Left renal cortex interstitium (tissue), 4 donors: Measurements from ENCODE around the gene SPINT2. TPM values are rescaled to one million over a fixed set of nuclear protein-coding genes. Genes with fewer than 3 reads are reported as not detected.
"Not testable (repeated sequence)": the region's sequence is repeated elsewhere in the genome, so short reads cannot be mapped to it uniquely, and the experiment has no call there.

Experiments used
- DNase-seq, 4 donors: peaks; one replicate each; pipeline ENCODE4 v3.0.0-alpha.2; 2013; ENCODE audit warnings: low read depth in 4 of 4, low spot score in 2 of 4, missing footprints in 1 of 4
- polyA plus RNA-seq, 4 donors: library from polyadenylated mRNA; unstranded; fragments of 120-200 nt; gene quantifications; one replicate each; pipeline ENCODE4 v1.2.1, GENCODE V29; 2013; ENCODE audit not compliant: insufficient read length in 4 of 4

Gene SPINT2
- polyA plus RNA-seq, 4 donors = 308 to 375 (median 337) TPM

DNA sequence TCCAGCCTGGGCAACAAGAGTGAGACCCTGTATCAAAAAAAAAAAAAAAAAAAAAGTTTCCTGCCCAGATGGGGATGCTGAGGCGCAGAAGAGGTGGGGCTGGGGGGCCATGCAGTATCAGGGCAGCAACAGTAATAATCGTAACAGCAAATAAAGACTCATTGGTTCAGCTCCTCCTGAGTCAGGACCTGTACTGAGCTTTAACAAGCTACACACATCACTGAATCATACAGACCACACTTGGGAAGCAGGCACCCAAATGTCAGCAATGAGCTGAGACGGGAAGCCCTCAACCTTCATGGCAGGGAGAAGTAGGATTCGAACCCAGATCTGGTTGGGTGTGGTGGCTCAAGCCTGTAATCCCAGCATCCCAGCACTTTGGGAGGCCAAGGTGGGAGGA, 29.8 kb upstream of the SPINT2 start:
- DNase-seq = no peak

DNA sequence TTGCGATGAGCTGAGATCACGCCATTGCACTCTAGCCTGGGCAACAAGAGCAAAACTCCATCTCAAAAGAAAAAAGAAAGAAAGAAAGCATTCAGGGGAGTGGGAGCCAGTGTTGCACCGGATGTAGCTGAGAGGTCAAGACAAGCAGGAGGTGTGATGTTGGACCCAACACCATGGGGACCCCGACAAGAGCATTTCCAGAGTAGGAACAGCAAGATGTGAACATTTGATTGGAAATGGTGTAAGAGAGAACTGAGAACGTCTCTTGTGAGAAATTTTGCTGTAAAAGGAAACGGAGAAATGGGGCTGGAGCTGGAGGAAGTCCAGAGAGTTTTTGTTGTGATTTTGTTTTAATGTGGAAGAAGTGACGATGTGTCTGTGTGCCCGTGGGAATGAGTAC, 24.6 kb upstream of the SPINT2 start:
- DNase-seq = no peak

DNA sequence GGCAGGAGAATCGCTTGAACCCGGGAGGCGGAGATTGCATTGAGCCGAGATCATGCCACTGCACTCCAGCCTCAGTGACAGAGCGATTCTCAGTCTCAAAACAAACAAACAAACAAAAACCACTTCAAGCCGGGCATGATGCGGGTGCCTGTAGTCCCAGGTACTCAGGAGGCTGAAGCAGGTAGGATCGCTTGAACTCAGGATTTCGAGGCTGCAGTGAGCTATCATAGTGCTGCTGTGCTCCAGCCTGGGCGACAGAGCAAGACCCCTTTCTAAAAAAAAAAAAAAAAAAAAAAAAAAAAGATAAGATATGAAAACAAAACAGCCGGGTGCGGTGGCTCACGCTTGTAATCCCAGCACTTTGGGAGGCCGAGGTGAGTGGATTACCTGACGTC, 21.1 kb upstream of the SPINT2 start:
- DNase-seq = no peak

DNA sequence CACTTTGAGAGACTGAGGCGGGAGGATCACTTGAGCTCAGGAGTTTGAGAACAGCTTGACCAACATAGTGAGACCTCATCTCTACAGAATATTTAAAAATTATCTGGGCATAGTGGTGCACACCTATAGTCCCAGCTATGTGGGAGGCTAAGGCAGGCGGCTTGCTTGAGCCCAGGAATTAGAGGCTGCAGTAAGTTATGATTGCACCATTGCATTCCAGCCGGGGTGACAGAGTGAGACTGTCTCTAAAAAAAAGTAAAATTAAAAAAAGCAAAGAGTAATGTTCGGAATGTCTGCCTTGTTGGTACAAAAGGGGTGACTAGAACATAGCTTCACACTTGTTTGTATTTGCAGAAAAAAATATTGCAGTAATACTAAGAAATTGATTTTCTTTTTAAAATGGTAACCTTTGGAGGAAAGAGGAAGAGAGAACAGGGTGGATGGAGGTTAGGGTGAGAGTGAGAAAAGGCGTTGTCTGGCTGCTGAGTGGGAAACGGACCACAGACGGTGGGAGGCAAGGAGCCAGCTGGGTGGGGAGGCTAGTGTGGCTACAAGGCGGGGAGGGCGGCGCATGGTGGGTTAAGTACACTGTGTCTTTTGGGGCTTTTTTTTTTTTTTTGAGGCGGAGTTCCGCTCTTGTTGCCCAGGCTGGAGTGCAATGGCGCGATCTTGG, 18.4 kb upstream of the SPINT2 start:
- DNase-seq = no peak

DNA sequence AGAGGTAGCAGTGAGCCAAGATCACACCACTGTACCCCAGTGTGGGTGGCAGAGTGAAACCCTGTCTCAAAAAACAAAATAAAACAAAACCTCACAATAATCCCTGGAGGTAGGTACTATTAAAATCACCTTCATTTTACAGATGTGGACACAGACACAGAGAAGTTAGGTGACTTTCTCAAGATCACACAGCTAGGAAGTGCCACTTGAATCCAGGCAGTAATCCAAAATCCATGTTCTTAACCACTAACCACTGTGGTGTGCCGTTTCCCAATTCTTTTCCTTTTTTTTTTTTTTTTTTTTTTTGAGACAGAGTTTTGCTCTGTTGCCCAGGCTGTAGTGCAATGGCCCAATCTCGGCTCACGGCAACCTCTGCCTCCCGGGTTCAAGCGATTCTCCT, 17.2 kb upstream of the SPINT2 start:
- DNase-seq = no peak

DNA sequence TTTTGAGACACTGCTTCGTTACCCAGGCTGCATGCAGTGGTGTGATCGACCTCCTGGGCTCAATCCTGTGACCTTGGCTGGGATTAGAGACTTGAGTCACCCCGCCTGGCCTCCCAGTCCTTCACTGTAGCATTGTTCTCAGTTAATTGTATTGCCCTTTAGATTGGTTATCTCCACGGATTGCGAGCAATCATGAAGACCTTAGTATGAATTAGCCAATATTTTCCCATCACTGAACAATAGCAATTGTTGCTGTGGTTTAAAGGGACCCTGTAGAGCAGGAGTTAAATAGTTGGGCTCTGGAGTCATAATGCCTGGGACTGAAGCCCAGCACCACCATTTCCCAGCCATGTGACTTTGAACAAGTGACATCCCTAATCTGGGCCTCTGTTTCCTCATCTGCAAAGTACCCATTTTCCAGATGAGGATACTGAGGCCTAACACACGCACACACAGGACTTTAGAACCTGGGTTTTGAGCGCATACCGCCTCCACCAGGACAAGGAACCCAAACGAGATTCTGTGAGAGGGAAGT, 16.6 kb upstream of the SPINT2 start:
- no peak for DNase-seq

DNA sequence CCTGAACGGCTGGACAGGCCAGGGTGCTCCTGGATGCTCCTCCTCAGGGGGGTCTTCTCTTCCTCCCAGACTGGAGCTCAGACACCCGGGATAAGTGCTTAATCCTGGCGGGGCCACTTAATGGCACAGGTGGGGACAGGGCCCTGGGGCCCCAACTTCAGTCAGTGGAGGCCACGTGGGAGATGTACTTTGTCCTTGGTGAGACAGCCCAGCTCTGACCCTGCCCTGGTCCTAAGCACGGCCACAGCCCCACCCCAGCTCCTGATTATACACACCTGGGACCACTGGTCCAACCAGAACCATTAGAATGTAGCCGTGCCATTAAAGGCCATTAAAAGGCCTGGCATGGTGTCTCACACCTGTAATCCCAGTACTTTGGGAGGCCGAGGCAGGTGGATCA, 16.0 kb upstream of the SPINT2 start:
- no peak for DNase-seq

DNA sequence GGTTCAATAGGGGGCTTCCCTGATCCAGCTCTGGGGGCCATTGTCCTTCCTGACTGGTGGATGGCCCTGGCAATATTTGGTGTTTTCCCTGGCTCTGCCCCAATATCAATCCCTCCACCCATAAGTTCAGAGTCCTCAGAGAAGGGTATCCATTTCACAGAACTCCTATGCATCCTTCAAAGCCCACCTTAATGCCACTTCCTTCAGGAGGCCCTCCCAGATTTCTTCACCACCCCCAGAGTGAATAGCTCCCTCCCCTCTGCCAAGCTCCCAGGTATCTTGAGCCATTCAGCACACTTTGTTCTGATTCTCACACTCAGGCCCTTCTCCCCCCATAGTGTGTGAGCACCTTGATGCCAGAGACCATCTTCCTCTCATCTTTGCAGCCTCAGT, 13.9 kb upstream of the SPINT2 start:
- no peak for DNase-seq

DNA sequence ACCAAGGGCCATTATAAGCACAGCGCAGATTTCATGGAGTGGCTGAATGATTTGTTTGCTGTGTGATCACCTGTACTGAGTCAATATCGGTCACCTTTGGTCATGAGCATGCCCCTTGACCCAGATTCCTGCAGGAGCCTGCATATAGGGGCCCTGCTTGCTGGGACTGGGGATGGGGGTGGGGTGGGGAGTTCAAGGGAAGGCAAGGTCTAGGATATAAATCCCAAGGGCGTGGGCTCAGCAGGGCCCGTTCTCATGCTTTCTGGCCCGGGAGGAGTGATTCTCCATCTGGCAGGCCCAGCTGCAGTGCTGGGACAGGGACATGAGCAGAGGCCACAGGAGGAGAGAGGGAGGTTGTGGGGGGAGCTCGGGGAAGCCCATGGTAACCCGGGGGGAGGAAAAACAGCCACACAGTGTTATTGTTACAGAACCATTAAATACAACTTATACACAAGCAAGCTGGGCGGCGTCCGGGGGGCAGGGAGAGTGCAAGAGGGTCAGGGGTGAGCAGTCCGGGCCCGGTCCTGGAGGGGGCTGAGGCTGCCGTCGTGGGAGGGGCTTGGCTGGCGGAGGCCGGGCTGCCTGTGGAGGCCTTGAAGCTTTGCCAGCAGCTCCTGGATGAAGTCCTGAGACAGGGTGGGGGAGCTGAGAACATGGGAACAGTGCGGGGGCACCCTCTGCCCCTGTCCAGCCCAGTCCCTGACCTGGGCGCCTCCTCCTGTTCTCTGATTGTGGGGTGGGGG, 13.4 kb upstream of the SPINT2 start:
- DNase-seq = no peak

DNA sequence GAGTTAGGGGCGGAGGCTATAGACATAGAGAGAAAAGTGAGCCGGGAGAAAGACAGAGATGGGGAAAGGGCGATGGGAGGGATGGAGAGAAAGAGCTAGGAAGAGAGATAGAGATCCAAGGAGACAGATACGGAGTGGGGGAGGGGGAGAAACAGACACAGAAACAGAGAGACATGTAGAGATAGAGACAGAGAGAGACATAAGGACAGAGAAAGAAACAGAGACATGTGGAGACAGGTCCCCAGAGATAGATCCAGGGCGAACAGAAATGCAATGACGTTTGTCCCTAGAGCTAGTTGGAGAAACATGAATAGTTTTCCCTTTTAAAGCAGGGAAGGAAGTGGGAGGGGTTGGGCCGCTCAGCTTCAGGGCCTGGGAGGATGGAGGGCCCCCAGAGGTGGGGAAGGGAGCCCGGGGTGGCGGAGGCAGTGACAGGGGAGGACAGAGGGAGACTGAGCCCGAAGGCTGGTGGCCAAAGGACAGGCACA, 12.8 kb upstream of the SPINT2 start:
- no peak for DNase-seq

DNA sequence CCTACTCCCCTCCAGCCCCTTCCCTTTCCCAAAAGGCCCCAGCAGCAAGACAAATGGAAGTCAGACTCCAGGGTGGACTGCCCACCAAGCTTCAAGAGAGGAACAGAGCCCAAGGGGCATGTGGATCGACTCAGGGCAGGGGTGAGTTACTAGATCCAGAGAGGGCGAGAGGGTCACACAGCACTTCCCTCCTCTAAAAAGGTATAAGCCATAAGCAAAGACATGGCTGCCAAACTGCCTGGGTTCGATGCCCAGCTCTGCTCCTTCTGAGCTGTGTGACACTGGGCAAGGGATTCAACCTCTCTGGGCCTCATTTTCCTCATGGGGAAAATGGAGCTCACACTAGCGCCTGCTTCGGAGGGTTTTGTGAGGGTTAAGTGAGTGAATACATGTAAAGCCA, 12.0 kb upstream of the SPINT2 start:
- DNase-seq = no peak

DNA sequence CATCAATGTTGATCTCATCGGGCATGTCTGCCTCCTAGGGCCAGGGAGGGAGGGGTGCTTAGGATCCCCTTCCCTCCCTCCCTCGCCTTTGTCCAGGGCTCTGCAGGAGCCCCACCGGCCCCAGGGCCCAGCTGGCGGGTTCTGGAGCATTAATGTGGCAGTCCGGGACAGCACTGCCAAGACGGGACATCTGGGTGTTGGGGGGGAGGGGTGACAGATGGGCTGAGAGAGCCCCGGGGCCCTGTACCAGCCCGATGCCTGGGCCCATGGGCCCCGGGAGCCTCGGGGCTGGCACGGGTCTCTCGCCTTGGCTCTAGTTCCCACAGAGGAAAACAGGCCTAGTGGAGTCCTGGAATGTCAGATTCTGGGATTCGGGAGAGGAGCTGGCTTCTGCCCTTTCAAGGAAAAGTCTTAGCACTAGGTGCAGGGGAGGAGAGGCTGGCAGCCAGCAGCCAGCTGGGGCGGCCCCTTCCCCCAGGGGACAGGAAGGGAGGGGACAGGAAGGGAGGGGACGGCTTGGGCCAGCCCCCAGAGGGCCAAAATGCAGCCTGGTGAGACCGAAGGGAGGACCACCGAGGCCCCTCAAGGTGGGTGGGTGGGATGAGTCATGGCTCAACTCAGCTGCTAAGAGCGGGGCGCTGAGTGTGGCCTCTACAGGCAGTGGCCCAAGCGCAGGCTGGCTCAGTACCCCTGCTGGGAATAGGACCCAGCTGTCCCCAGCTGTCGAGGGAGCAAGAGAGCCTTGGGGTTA, 11.3 kb upstream of the SPINT2 start:
- DNase-seq = no peak

DNA sequence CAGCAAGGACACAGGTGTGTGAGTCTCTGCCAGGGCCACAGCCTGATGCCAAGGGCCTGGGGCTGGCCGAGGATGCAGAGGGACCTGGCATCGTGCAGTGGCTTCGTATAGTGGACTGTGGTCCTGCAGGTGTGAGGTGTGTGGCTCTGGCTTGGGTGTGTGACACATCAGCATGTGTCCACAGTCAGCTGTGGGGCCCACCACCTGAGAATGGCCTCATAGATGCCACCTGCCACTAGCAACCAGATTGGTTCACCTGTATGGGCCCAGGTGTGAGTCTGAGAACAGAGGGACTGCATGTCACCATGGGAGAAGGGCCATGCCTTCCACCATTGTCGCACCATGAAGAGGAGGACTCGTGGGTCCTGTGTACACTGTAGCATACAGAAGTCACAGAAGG, 10.6 kb upstream of the SPINT2 start:
- DNase-seq = no peak

DNA sequence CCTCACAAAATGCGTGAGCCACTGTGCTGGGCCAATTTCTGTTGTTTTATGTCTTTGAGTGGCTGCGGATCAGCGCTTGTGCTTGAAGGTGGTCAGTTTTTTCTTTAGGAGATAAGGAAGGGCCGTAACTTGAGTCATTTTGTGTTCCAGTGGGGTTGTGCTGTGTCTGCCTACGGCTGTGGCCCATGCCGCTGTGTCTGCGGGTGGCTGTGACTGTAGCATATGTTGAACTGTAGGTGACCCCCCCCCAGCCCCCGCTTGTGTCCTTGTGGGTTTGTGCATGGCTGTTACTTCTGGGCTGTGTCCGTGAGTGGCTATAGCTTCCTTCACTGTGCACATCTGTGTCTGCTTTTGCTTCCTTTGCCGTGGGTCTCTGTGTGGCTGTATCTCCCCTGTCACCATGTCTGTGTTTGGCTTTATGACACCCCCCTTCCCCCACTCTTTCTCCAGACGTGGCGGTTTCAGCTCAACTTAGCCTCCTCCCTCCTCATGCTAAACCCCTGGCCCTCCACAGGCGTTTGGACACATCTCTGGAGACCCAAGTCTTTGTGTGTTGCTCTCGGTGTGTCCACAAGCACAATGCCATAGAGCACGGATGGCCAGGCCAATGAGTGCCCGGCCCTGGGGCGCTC, 8.9 kb upstream of the SPINT2 start:
- no peak for DNase-seq

DNA sequence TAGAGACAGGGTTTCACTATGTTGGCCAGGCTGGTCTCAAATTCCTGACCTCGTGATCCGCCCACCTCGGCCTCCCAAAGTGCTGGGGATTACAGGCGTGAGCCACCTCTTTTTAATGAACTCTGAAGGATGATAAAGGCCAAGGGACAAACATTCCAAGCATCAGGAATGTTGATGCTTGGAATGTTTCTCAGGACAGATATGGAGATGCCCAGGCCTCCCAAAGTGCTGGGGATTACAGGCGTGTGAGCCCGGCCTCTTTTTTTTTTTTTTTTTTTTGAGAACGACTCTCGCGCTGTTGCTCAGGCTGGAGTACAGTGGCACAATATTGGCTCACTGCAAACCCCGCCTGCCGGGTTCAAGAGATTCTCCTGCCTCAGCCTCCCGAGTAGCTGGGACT, 2.4 kb upstream of the SPINT2 start:
- not testable (repeated sequence) for DNase-seq

DNA sequence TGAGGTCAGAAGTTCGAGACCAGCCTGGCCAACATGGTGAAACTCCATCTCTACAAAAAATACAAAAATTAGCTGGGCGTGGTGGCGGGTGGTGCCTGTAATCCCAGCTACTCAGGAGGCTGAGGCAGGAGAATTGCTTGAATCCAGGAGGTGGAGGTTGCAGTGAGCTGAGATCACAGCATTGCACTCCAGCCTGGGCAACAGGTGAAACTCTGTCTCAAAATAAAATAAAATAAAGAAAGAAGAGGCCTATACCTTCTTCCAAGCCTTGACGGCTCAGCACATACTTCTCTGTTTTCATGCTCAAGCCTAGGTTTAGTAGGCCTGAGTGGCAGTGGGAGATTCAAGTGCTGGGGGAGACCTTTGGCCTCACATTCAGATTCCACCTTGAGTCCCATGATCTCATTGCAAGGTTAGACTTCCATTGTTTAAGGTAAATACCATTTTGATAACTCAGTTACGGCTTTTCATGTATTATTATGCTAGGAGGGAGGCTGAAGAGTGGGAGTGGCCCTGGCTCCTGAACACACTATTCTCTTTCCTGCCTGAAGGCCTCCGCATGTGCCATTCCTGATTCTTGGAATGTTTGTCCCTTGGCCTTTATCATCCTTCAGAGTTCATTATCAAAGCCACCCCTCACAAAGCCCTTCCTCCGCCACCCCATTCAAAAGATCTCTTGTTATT, 1.6 kb upstream of the SPINT2 start:
- DNase-seq = no peak

DNA sequence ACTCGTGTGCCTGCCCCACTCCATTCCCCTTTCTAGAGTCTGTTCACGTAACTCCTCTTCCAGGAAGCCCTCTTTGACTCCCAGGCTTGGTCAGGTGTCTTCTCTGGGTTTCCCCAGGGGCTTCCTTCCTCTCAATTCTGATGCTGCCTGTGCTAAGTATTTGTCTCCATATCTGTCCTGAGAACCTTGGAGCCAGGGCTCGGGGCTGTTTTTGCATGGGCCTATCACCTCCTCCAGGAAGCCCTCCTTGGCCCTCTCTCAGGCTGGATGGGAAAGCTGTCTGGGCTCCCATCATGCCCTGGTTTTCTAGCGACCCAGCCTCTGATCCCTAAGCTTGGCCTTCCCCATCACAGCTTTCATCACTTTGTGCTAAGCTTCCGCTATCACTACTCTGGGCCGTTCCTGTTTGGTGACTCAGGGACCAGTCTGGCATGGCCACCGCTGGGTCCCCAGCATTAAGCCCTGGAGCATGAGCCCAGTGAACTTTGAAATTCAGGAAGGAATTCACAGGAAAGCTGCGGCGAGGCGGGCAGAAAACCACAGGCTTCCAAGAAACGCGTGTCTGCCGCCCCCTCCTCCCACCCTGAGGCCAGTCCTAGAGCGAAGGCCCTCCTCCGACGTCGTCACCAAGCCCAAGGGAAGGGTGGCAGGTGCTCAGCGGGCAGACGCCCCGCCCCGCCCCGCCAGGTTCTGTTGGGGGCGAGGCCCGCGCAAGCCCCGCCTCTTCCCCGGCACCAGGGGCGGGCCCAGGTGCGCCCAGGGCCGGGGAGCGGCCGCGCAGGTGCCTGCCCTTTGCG, 486 bp upstream of the SPINT2 start:
- DNase-seq = no peak

DNA sequence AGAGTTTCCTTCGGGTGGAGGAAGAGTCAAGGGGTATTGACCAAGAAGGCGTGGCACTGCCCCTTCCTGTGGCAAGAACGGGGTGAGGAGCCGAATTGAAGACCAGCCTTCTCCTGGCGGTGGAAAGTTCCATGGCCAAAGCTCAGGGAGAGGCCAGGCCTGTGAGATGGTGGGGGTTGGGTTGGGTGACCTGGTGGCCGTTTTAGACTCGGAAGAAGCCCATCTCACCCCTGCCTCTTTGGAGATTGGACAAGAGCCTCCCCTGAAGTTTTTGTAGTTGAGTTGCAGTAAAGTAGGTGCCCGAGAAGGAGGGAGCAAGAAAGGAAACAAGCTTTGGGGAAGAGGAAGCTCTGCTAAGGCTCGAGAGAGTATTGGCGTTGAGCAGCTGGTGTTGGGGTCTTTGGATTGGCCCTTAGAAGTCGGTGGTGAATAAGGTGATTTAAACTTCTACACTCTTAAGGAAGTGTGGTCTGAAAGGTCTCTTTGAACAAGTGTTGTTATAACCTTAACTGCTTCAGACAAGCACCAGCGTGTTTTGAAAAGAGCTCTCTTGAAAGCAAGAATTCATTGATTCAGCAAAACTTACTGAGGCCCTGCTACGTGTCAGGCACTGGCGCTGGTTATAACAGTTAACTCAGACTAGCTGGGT, 964 bp downstream of the SPINT2 start:
- DNase-seq = no peak

DNA sequence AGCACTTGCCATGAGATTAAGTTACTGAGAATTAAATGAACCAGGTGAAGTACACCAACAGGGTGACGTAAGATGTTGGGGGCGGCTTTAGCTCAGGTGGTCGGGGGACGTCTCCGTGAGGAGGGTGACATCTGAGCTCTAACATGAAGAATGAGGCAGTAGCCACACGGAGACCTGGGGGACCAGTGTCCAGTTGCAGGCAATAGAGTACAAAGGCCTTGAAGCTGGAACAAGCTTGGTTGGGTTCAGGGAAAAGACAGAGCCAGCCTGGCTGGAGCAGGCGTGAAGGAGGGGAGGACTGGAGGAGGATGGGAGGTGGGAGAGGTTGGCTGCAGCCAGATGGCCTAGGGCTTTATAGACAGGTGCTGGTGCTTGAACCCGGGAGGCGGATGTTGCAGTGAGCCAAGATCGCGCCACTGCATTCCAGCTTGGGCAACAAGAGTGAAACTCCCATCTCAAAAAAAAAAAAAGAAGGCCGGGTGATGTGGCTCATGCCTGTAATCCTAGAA, 1.6 kb downstream of the SPINT2 start:
- no peak for DNase-seq
